ENCODE measurements around the gene UNC13B. TPM values are rescaled to one million over a fixed set of nuclear protein-coding genes. Genes with fewer than 3 reads are reported as not detected.

UNC13B gene
- total RNA-seq, 1 experiment from 2014 or later: 49.5 TPM

DNA sequence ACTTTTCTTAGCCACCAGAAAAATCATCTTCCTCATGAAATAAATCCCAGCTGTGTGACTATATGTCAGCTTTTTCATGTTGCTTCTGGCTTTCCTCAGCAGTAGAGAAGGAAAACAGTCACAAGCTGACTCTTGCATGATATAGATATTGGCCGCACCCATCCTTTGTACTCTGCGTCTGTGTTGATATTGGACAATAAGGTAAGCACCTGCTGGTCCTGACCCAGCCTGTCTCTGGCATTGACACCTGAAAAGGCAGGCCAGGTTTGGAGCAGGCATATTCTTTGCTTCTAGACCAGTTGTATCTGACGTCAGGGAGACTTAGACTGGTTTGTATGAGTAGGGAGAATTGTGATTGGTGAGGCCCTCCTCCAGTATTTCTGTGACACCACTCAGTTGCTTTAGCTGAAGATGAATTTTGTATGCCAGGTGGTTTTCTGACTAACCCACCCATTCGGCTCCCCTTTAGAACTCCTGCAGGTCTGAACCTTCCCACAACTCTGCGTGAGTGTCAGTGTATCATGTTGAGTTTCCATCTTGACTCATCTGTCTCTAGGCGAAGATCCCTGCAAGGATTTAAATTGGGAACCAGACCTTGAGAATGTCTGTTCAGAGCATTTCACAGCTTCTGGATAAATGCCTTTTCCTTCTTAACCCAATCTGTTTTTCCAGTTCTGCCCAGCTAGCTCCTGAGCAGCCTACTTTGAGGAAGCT is 176.9 kb downstream of the UNC13B start:
- Histone ChIP-seq H3K4me3 (ENCODE audit: insufficient read depth, low read depth, low read length) (no peak overlapping the region), H3K27me3 (ENCODE audit: control insufficient read depth, insufficient read depth, low read length) (no peaks in the 10 kb centered on the region), H3K36me3 (replicated peaks; ENCODE audit: control insufficient read depth, insufficient read depth, low read length) (no peaks in the 10 kb centered on the region)
- DNase-seq: no peak

DNA sequence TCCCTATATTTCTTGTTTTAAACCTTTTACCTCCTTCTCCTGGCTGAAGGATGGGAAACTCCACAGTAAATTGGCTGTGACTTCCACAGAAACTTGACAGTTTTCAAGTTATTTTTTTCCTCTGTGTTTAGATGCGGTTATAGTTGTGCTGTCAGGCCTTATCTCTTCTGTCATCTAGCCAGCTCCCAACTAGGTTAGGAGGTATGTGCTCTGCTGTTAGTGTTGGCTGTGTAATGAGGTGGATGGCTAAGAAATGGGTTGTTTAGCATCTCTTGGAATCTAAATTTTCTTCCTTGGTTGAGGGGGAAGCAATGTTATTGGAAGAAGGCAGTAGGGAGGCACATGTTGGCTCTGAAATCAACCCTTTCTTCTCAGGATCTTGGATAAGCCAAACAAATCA is 178.2 kb downstream of the UNC13B start:
- H3K4me3 ChIP-seq (ENCODE audit: insufficient read depth, low read depth, low read length): no peak overlapping the region
- H3K36me3 ChIP-seq (replicated peaks; ENCODE audit: control insufficient read depth, insufficient read depth, low read length): no peaks in the 10 kb centered on the region
- H3K27me3 ChIP-seq (ENCODE audit: control insufficient read depth, insufficient read depth, low read length): no peaks in the 10 kb centered on the region
- no peak for DNase-seq

DNA sequence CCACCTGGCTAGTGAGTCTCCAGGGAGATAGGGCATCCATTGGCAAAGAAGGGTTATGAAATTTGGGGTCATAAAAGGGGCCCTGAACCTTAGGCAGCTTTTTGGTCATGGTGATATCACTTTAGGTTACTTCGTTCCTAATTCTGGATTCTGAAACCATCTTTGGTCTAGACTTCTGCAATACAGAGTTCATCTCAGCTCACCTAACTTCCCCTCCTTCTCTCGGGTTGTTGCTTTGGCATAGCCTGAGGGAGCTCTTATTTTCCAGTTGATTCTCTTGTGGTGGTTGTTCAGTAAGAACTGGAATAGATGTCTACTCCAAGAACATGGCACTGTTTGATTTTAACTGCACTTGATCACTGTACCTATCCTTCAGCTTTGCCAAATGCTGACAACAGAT is 179.2 kb downstream of the UNC13B start:
- no peak for DNase-seq
- no peak overlapping the region for H3K4me3 ChIP-seq (ENCODE audit: insufficient read depth, low read depth, low read length)
- H3K27me3 ChIP-seq (ENCODE audit: control insufficient read depth, insufficient read depth, low read length): no peaks in the 10 kb centered on the region
- H3K36me3 ChIP-seq (replicated peaks; ENCODE audit: control insufficient read depth, insufficient read depth, low read length): no peaks in the 10 kb centered on the region

DNA sequence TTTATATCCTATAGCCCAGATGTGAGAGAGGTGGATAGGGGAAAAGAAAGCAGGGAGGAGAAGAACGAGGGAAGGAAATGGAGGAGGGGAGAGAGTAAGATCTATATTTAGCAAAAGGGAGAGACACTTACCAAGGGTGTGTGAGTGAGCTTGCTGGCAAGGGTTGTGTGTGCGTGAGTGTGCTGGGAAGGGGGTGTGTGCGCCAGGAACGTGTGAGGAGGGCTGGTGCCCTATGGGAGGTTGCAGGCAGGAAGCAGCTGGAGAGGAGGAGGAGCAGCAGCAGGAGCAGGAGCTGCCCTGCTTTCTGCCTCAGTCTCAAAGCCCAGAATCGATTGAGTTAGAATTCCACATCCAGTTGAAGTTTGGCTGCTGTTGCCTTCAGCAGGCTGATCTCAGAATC is 179.8 kb downstream of the UNC13B start:
- Histone ChIP-seq H3K36me3 (replicated peaks; ENCODE audit: control insufficient read depth, insufficient read depth, low read length) (no peaks in the 10 kb centered on the region), H3K27me3 (ENCODE audit: control insufficient read depth, insufficient read depth, low read length) (no peaks in the 10 kb centered on the region), H3K4me3 (ENCODE audit: insufficient read depth, low read depth, low read length) (no peak overlapping the region)
- peak; percentile 16 for DNase-seq

DNA sequence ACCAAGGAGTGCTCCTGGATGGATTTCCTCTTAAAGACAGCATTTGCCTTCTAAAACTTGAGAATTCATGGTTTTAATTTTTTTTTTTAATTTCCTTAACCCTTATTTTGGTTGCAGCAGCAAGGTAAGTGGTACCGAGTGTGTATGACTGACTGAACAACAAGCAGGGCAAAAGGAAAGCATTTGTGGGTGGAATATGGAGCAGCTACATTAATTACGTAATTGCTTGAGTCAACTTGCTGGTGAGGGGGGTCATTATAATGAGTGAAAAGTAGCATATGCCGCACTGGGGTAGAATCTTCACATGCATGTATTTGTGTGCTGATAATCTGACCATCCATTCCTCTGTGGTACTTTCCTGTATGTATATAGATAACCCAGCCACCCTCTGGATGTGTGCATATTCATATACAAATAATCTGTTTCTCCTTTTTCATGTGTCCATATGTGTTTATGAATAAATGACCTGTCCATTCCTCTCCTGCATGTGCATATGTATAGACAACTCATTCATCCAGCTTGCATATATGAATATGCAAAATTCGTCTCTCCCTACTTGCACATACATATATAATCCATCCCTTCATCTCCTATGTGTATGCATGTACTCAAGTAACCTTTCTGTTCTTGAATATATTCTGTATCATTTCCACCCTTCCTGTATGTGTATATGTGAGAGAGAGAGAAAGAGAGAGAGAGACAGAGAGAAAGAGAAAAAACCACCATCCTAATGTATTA is 180.6 kb downstream of the UNC13B start:
- Histone ChIP-seq H3K36me3 (replicated peaks; ENCODE audit: control insufficient read depth, insufficient read depth, low read length) (no peaks in the 10 kb centered on the region), H3K4me3 (ENCODE audit: insufficient read depth, low read depth, low read length) (no peak overlapping the region), H3K27me3 (ENCODE audit: control insufficient read depth, insufficient read depth, low read length) (no peaks in the 10 kb centered on the region)
- DNase-seq: no peak

DNA sequence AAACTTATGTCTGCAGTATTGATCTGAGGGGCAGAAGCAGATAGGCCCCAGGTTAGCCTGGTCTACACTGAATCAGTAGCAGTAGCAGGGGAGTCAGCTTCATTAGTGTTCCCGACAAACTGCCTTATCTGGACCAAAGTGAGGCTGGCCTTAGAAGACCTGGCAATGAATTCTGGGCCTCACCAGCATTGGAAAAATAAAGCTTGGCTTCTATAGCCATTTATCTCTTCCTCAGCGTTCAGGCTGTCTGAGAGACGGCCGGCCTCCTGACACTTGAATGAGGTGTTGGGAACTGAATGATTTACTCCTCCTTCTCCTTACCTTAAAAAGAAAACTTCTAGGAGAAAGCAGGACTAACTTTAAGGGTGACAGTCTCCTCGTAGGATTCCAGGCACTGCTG is 186.3 kb downstream of the UNC13B start:
- H3K4me3 ChIP-seq (ENCODE audit: insufficient read depth, low read depth, low read length): no peak overlapping the region
- no peaks in the 10 kb centered on the region for H3K36me3 ChIP-seq (replicated peaks; ENCODE audit: control insufficient read depth, insufficient read depth, low read length)
- H3K27me3 ChIP-seq (ENCODE audit: control insufficient read depth, insufficient read depth, low read length): no peaks in the 10 kb centered on the region
- DNase-seq: no peak

DNA sequence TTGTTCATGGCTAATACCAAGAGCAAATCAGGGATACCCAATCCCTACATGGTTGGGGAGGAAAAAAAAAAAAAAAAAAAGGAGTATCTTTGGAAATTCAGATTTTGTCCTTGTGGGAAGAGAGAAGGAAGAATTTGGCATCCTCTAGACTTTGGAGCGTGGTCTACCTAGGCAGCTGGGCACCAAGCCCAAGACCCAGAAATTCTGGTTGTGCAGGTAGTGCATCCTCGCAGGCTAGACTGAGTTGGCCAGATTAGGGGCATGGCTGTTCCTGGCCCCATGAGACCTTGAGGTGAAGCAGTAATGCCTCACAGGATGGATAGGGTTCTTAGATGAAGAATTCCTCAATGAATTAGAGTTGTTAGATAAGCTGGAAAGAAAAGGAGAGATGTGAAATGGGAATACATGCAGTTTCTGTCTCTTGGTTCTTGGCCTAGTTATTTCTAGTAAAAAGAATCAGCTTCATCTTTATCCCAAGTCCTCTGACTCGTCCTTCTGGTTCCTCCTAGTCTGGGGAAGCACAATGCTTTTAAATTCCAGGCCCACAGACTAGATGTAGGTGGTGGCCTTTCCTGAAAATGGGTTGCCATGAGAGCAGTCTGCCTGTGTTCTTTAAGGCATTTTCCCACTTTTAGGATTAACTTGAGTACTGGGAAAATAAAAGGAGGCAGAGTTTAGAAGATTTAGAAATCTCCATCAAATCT is 187.6 kb downstream of the UNC13B start:
- Histone ChIP-seq H3K27me3 (ENCODE audit: control insufficient read depth, insufficient read depth, low read length) (no peaks in the 10 kb centered on the region), H3K4me3 (ENCODE audit: insufficient read depth, low read depth, low read length) (no peak overlapping the region), H3K36me3 (replicated peaks; ENCODE audit: control insufficient read depth, insufficient read depth, low read length) (no peaks in the 10 kb centered on the region)
- no peak for DNase-seq

DNA sequence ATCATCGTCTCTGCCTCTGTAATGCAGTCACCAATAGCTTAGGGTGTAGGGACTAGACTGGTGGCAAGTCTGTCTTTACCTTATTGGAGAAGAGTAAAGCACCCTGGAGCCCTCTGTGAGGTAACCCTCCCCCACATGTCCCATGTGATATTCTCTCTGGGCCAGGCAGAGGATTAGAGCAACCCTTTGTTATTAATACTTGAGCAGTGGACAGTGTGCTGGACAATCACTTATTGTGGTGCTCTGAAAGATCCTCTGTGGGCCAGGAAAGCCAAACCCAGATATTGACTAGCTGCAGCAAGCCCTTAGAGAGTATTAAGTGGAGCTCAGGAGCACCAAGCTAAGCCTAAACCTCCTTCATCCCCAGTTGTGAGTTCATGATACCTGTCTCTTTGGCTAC is 188.4 kb downstream of the UNC13B start:
- Histone ChIP-seq H3K36me3 (replicated peaks; ENCODE audit: control insufficient read depth, insufficient read depth, low read length) (no peaks in the 10 kb centered on the region), H3K4me3 (ENCODE audit: insufficient read depth, low read depth, low read length) (no peak overlapping the region), H3K27me3 (ENCODE audit: control insufficient read depth, insufficient read depth, low read length) (no peaks in the 10 kb centered on the region)
- DNase-seq: no peak

DNA sequence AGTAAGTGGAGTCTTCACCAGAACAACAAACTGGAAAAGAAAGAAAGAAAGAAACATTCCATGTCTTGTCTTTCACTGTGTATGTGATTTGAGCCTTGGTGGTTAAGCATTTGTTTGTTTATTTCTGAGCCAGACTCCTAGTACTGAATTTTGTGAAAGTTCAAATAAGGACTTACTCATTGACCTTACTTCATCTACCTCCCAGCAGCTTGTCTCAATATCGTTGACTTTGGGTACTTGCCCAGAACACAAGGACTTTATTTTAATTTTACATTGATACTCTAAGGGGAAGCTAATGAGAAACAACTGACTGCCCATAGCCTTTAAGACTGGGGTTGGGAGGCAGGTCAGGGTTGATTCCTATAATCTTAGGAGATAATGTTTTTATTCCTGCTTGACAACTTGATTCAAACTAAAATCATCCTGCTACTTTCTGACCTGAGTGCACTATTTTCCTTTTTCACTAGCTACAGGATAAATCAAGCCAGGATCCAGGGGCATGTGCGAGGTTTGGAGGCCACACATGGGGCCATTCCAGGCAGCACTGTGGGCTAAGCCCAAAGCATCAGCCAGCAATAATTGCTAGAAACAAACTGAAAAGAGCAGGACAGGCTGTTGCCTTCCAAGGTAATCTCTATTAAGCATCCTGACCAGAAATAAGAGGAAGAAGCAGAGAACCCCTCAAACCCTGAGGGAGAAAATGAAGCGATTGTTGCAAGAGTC is 189.2 kb downstream of the UNC13B start:
- no peak for DNase-seq
- Histone ChIP-seq H3K36me3 (replicated peaks; ENCODE audit: control insufficient read depth, insufficient read depth, low read length) (no peaks in the 10 kb centered on the region), H3K4me3 (ENCODE audit: insufficient read depth, low read depth, low read length) (no peak overlapping the region), H3K27me3 (ENCODE audit: control insufficient read depth, insufficient read depth, low read length) (no peaks in the 10 kb centered on the region)

DNA sequence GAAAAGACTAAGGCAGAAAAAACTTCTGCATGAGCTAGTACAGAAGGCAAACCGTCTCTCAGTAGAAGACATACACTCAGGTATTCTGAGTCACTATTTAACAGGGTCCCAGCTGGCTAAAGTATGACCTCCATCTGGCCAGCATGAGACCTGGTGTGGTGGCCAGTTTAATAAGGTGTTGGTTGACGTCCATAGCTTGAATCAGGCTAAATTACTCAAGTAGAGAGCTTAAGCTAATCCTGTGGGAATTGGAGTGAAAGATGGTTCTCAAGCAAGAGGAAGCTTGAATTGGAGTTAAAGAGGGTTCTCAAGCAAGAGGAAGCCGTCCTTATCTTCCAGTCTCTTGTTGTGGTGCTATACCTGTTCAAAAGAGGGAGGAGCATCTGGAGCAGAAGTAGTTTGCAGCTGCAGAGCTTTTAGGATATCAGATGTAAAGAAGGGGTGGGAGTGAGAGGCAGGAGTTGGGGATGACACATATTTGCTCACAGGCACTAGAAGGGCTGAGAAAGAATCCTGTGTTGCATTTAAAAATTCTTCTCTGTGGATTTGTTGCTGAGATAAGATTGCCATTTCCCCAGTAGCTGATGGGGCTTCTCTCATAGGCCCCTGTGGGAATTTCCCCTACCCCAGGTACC is 192.0 kb downstream of the UNC13B start:
- H3K4me3 ChIP-seq (ENCODE audit: insufficient read depth, low read depth, low read length): no peak overlapping the region
- no peaks in the 10 kb centered on the region for H3K36me3 ChIP-seq (replicated peaks; ENCODE audit: control insufficient read depth, insufficient read depth, low read length)
- DNase-seq: no peak
- no peaks in the 10 kb centered on the region for H3K27me3 ChIP-seq (ENCODE audit: control insufficient read depth, insufficient read depth, low read length)

DNA sequence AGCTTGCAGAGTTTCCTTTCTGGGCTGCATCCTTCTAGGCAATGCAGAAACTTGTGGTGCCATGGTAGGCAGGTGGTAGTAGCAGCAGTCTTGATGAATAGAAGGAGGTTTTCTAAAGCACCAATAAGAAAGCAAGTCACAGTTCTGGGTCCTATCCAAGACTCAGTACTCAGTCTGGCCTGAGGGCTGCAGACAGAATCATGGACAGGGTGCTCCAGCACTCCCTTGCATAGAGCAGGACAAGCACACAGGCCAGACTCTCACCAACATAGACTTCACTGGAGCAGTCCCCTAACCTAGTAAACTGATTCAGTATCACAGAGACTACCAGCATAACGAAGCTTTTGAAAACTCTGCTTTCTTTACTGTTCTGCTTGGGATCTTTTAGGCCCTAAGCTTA is 194.1 kb downstream of the UNC13B start:
- no peak for DNase-seq
- Histone ChIP-seq H3K4me3 (ENCODE audit: insufficient read depth, low read depth, low read length) (no peak overlapping the region), H3K27me3 (ENCODE audit: control insufficient read depth, insufficient read depth, low read length) (no peaks in the 10 kb centered on the region), H3K36me3 (replicated peaks; ENCODE audit: control insufficient read depth, insufficient read depth, low read length) (no peaks in the 10 kb centered on the region)

DNA sequence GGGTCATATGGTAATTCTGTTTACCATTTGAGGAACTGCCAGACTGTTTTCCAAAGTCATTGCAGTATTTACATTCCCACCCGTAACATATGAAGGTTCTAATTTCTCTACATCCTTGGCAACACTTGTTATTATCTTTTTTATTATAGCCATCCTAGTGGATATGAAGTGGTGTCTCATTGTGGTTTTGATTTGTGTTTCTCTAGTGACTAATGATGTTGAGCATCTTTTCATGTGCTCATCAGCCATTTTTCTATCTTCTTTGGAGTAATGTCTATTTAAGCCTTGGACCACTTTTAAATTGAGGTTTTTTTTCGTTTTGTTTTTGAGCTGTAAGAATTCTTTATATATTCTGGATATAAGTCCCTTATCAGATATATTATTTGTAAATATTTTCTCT is 195.3 kb downstream of the UNC13B start:
- Histone ChIP-seq H3K27me3 (ENCODE audit: control insufficient read depth, insufficient read depth, low read length) (no peaks in the 10 kb centered on the region), H3K36me3 (replicated peaks; ENCODE audit: control insufficient read depth, insufficient read depth, low read length) (no peaks in the 10 kb centered on the region), H3K4me3 (ENCODE audit: insufficient read depth, low read depth, low read length) (no peak overlapping the region)
- no peak for DNase-seq

DNA sequence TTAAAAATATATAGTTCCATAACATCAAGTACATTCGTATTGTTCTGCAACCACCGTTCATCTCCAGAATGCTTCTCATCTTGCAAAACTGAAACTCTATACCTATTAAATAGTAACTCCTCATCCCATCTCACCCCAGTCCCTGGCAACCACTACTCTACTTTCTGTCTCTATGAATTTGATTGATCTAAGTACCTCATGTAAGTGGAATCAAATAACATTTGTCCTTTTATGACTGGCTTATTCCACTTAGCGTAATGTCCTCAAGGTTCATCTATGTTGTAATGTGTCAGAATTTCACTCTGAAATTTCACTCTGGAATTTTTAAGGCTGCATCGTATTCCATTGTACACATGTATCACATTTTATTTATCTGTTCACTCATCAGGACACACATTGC is 196.0 kb downstream of the UNC13B start:
- Histone ChIP-seq H3K4me3 (ENCODE audit: insufficient read depth, low read depth, low read length) (no peak overlapping the region), H3K27me3 (ENCODE audit: control insufficient read depth, insufficient read depth, low read length) (no peaks in the 10 kb centered on the region), H3K36me3 (replicated peaks; ENCODE audit: control insufficient read depth, insufficient read depth, low read length) (no peaks in the 10 kb centered on the region)
- no peak for DNase-seq

DNA sequence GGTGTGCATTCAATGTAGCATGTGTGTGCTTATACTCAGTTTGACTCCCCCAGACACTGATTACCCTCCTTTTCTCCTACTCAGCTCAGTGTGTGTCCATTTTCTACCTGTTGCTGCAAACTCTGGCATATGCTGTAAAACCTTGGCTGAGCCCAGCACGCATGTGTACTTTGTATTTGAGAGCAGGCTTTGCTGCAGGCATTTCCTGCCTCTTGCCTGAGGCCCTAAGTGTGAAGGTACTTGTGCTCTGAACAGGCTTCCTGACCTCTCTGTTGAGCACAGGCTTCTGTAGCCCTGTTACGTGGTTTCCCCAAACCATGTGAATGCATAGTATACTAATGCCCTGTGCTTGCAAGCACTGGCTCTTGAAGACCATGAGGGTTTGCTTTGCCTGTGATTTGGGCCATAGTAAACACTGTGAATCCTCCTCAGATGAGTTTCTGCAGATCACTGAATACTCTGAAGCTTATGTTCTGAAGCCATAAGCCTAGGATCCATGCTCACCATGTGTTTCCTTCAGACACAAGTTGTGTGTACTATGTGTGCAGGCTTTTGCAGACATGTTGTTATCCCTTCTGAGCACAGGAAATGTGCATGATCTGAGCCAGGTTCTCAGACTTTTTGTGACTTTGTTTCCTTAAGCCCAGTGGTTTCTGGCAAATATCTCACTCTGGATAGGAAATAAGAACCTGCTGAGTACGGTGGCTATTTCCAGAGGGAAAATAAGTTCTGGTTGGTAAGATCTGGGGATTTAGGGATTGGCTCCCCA is 203.2 kb downstream of the UNC13B start:
- Histone ChIP-seq H3K36me3 (replicated peaks; ENCODE audit: control insufficient read depth, insufficient read depth, low read length) (no peaks in the 10 kb centered on the region), H3K4me3 (ENCODE audit: insufficient read depth, low read depth, low read length) (no peak overlapping the region), H3K27me3 (ENCODE audit: control insufficient read depth, insufficient read depth, low read length) (no peaks in the 10 kb centered on the region)
- no peak for DNase-seq
